ENCODE results near the gene CPNE8.

CPNE8 gene

DNA sequence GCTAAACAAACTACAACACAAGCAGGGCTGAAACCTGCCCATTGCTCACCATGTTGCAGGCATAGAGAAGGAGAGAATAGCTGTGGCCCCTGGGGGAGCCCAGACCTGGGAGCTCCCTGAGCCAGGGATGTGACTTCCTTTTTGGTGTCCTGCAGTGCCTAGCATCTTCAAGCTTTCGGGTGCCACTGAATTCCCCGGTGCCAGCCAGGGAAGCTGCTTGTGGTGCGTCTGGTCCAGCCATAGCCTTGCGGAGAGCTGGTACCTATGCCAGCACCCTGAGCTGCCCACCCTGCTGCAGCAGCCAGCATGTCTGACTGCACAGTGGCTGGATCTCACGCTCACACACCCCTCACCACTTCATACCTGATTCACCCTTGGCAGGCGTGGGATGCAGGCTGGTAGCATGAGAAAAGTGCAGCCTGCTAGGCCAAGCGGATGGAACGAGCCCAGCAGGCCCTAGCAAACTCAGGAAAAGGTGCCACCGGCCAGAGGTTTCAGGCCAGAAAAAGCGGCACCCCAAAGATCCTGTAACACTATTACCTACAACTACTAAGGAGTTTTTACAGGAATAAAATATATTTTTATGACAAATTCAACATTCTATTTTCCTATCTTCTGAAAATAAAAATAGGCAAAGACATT is 183.7 kb downstream of the CPNE8 start:
- TF ChIP-seq TAF1 (IDR thresholded peaks at IDR 0.05; ENCODE audit: low read depth) (no peak), TCF12 (IDR thresholded peaks at IDR 0.05; ENCODE audit: low read depth) (no peak), EP300 (IDR thresholded peaks at IDR 0.05; ENCODE audit: borderline replicate concordance) (no peak), FOXM1 (IDR thresholded peaks at IDR 0.05; ENCODE audit: borderline replicate concordance, low read depth) (no peak), USF1 (IDR thresholded peaks at IDR 0.05) (no peak), RAD21 (IDR thresholded peaks at IDR 0.05; ENCODE audit: low read depth) (no peak), YY1 (IDR thresholded peaks at IDR 0.05; ENCODE audit: low read depth) (no peak), ZBTB7A (IDR thresholded peaks at IDR 0.05; ENCODE audit: low read depth) (no peak), EGR1 (IDR thresholded peaks at IDR 0.05) (no peak), TEAD4 (IDR thresholded peaks at IDR 0.05) (no peak), CEBPB (IDR thresholded peaks at IDR 0.05) (no peak), NFIC (IDR thresholded peaks at IDR 0.05) (no peak), CREB1 (IDR thresholded peaks at IDR 0.05; ENCODE audit: low read depth) (no peak)
- TF ChIP-seq, protein P1, sequence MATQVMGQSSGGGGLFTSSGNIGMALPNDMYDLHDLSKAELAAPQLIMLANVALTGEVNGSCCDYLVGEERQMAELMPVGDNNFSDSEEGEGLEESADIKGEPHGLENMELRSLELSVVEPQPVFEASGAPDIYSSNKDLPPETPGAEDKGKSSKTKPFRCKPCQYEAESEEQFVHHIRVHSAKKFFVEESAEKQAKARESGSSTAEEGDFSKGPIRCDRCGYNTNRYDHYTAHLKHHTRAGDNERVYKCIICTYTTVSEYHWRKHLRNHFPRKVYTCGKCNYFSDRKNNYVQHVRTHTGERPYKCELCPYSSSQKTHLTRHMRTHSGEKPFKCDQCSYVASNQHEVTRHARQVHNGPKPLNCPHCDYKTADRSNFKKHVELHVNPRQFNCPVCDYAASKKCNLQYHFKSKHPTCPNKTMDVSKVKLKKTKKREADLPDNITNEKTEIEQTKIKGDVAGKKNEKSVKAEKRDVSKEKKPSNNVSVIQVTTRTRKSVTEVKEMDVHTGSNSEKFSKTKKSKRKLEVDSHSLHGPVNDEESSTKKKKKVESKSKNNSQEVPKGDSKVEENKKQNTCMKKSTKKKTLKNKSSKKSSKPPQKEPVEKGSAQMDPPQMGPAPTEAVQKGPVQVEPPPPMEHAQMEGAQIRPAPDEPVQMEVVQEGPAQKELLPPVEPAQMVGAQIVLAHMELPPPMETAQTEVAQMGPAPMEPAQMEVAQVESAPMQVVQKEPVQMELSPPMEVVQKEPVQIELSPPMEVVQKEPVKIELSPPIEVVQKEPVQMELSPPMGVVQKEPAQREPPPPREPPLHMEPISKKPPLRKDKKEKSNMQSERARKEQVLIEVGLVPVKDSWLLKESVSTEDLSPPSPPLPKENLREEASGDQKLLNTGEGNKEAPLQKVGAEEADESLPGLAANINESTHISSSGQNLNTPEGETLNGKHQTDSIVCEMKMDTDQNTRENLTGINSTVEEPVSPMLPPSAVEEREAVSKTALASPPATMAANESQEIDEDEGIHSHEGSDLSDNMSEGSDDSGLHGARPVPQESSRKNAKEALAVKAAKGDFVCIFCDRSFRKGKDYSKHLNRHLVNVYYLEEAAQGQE (IDR thresholded peaks at IDR 0.05; ENCODE audit: low read depth), result no peak
- TF ChIP-seq, protein P2, sequence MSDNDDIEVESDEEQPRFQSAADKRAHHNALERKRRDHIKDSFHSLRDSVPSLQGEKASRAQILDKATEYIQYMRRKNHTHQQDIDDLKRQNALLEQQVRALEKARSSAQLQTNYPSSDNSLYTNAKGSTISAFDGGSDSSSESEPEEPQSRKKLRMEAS (IDR thresholded peaks at IDR 0.05), result no peak

- TF ChIP-seq CREB1 (IDR thresholded peaks at IDR 0.05; ENCODE audit: low read depth) (no peak), FOXM1 (IDR thresholded peaks at IDR 0.05; ENCODE audit: borderline replicate concordance, low read depth) (no peak), NFIC (IDR thresholded peaks at IDR 0.05) (no peak), USF1 (IDR thresholded peaks at IDR 0.05) (no peak), RAD21 (IDR thresholded peaks at IDR 0.05; ENCODE audit: low read depth) (no peak)
Measured at GRCh38 chr12:38720661-38721060, 184.7 kb downstream of the CPNE8 start.

DNA sequence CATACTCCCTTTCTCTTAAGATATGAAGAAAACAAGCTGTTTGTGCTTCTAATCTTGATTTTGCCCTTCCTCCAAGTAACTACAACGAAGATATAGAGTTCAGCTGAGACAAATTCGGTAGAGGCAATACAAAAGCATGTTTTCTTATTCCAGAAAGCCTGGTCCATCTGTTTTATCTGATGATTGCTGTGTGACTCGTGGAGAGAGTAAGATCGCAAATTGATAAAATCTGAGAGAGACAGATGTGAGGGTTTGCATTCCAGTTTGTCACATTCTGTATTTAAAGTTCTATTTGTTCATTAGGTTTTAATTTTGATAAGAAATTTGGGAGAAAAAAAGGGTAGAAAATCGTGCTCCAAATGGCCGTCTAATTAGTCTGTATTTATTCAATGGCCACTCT is 192.1 kb downstream of the CPNE8 start:
- TF ChIP-seq EGR1 (IDR thresholded peaks at IDR 0.05) (no peak), TCF12 (IDR thresholded peaks at IDR 0.05; ENCODE audit: low read depth) (no peak), ZBTB7A (IDR thresholded peaks at IDR 0.05; ENCODE audit: low read depth) (no peak), TEAD4 (IDR thresholded peaks at IDR 0.05) (no peak), EP300 (IDR thresholded peaks at IDR 0.05; ENCODE audit: borderline replicate concordance) (no peak), RAD21 (IDR thresholded peaks at IDR 0.05; ENCODE audit: low read depth) (no peak)

DNA sequence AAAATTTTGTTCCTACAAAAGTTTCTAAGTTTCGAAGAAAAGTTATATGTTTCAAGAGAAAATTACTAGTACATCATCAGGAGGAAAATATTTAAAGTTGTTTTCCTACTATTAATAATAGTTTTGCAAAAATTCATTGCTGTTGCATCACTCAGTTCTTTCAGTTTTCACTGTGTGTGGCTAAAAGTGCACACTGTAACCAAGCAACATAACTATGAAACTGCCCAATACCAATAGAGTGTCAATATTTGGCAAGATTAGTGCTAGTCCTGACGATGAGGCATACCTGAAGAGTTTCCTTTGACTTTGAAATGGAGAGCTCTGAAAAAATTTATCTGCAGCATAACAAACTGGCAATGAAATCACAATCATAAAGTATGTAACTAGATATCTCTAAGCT is 194.3 kb downstream of the CPNE8 start:
- TF ChIP-seq USF1 (IDR thresholded peaks at IDR 0.05), result no peak
- no peak for TF ChIP-seq TCF12 (IDR thresholded peaks at IDR 0.05; ENCODE audit: low read depth)
- TF ChIP-seq, protein P2 (IDR thresholded peaks at IDR 0.05), result no peak
- TF ChIP-seq FOXM1 (IDR thresholded peaks at IDR 0.05; ENCODE audit: borderline replicate concordance, low read depth), result no peak
- TF ChIP-seq ZBTB7A (IDR thresholded peaks at IDR 0.05; ENCODE audit: low read depth), result no peak
- TF ChIP-seq TAF1 (IDR thresholded peaks at IDR 0.05; ENCODE audit: low read depth), result no peak
- no peak for TF ChIP-seq CREB1 (IDR thresholded peaks at IDR 0.05; ENCODE audit: low read depth)
- TF ChIP-seq NFIC (IDR thresholded peaks at IDR 0.05), result no peak
- TF ChIP-seq, protein P1 (IDR thresholded peaks at IDR 0.05; ENCODE audit: low read depth), result no peak
- no peak for TF ChIP-seq TEAD4 (IDR thresholded peaks at IDR 0.05)
- TF ChIP-seq EGR1 (IDR thresholded peaks at IDR 0.05), result no peak
- no peak for TF ChIP-seq EP300 (IDR thresholded peaks at IDR 0.05; ENCODE audit: borderline replicate concordance)

DNA sequence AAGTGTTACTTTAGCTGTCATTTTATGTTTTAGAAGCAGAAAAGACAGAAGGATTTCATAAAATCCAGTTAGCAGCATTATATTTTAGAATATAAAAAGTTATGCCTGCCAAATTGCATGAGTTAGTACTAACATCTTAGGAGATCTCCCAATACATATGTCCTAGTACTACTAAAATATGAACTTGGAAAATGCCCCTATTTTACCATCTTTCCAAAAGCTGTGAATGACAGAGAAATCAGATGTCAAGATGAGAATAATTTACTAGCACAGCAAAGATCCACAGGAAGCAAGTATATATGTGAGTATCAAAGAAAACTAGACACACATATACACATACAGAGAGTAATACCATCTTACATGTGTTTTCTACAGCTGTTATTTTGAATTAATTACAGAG is 196.9 kb downstream of the CPNE8 start:
- no peak for TF ChIP-seq USF1 (IDR thresholded peaks at IDR 0.05)
- TF ChIP-seq, protein P2 (IDR thresholded peaks at IDR 0.05), result no peak
- TF ChIP-seq ZBTB7A (IDR thresholded peaks at IDR 0.05; ENCODE audit: low read depth), result no peak
- TF ChIP-seq EP300 (IDR thresholded peaks at IDR 0.05; ENCODE audit: borderline replicate concordance), result no peak
- TF ChIP-seq FOXM1 (IDR thresholded peaks at IDR 0.05; ENCODE audit: borderline replicate concordance, low read depth), result no peak

Measured in Ishikawa (cell line).